ENCODE measurements around the gene HDGF.

Gene HDGF

DNA sequence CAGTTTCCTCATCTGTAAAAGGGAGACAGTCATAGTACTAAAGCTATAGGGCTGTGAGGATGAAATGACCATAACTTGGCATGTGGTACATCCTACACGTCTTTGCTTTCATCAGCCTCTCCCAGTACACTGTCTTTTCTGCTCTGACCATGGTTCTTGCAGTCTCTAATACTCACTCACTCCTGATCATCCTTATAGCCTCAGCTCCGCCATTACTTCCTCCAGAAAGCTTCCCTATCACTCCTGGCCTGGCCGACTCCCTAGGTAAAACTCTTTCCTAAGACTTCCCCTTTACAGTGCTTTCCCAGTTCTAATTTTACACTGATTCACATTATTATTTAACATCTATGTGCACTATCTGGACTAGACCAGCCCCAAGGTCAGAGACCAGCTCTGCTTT lies 5.6 kb downstream of the HDGF start:
- DNase-seq, result no peak

DNA sequence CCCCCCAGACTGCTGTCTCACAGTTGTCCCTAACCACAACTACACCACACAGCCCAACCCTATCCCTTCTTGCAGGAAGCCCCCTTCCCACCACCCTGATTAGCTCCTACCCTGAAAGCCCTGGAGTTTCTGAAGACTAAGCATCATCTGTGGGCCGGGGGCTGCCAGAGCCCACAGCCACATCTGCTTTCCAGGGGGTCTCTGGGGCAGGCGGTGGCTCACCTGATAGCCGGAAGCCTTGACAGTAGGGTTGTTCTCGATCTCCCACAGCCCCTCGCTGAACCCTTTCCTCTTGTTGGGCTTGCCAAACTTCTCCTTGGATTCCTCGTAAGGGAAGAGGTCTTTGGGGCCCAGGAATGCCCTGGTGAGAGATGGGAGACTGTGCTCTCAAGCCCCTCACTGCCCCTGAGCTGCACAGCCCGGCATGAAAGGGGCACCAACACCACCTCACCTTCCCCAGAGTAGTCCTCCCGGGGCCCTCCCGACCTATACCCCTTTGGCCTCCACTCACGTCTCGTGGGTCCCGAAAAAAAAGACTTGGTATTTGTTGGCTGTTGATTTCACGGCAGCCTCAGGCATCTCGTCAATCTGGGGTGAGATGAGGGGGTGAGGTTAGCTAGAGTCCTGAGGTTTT lies 6.6 kb downstream of the HDGF start:
- no peak for DNase-seq

DNA sequence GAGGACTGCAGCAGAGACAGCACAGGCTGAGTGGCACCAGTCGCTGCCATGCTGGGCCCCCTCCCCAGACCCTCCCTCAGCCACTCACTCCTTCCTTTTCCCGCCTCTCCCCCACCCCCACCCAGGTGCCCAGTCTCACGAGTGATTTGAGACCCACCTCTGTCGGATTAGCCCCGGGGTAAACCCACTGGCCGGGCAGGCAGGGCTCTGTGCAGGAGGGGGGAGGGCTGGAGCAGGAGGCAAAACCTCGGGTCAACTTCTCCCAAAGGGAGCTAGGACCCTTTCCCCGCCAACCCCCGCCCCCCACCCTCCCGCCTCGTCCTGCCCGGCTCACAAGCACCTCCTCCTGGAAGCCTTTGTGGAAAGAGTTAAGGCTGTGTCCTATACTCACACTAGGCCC lies 7.1 kb downstream of the HDGF start:
- DNase-seq, result no peak

DNA sequence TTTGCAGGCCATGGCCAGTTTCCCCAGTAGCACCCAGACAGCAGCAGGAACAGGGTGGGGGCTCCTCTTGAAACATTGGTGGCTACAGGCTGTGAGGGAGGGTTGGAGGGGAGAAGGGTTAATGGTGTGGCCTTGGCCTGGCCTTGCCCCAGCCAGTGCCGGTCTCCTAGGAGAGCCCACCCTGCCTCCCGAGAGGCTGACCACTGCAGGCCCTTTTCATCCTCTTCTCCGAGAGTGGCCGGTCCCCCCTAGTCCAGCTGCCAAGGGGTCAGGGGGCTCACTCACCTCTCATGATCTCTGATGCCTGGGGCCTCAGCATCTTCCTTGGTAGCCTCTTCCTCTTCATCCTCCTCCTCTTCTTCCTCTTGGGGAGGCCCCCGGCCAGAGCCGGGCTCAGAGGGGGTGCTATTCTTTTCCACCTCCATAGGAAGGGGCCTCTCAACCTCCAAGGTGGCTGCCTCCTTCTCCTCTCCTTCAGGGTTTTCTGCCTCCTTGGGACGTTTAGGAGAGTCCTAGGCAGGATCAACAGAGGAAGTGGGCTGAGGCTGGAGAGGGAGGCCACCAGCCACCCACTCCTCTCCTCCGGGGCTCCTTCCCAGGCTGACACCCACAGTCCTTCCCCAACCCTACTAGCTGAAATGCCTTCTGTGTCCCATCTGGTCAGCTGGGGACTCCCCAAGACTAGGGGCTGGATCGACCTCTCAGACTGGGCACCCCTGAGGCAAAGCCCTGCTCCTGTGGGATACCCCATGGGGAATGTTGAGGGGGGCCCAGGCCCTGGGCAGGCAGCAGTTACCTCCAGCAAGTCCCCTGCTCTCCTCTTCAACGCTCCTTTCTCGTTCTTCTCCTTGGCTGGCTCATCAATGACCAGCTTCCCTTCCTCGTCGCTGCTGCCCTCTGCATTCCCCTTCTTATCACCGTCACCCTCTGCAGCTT lies 7.8 kb downstream of the HDGF start:
- DNase-seq, result no peak

DNA sequence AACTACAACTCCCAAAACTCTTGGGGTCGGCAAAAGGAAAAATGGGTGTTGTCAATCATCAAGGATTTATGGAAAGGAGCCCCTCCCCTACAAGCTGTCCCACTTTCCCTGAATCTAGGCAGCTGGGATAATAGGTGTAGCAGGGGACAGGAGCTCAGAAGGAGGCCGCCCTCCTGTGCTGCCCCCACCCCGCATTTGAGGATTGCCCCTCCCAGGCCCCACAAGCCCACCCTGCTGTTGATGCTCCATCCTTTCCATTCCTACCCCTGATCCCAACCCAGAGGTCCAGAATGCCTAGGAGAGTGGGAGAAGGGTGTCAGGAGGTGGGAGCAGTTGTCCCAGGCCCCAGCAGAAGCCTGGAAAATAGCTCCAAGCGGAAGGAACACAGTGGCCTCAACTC lies 8.7 kb downstream of the HDGF start:
- DNase-seq, result no peak

DNA sequence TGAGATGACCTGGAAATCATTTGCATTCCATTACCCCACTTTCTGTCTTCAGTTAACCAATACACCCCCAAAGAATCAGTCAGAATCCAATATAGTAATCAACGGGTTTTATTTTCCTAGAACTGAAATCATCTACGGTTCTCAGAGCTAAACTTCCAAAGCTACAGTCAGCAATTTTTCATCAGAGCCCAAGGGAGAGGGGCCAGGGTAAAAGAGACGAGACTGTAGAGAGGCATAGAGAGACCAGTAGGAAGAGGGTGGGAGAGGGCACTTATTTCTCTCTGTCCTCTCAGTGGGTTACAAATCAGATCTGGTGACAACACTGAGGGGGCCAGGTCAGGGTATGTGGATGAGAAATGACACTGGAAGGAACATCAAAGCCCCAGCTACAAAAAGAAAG lies 9.5 kb downstream of the HDGF start:
- no peak for DNase-seq

DNA sequence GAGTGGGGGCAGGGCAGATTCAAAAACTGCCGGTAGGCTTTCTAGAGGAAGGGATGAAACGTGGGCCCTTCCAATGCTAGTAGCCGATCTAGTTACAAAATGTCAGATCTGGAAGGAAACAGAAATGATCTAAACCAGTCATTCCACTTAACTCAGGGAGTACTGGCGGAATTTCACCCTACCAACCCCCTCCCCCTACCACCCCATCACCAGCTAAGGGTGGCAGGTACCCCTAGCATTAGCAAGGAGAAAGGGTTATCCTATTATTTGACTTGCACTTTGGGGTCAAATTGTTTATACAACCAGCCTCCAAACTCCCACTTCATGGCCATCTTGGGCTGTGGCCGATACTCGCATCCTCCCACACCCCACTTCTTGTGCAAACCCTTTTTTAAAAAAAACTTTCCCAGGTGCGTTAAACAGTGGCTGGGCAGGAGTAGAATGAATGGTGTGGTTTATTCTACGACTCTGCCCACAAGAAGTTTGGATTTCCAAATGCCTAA lies 9.9 kb downstream of the HDGF start:
- DNase-seq, result no peak

DNA sequence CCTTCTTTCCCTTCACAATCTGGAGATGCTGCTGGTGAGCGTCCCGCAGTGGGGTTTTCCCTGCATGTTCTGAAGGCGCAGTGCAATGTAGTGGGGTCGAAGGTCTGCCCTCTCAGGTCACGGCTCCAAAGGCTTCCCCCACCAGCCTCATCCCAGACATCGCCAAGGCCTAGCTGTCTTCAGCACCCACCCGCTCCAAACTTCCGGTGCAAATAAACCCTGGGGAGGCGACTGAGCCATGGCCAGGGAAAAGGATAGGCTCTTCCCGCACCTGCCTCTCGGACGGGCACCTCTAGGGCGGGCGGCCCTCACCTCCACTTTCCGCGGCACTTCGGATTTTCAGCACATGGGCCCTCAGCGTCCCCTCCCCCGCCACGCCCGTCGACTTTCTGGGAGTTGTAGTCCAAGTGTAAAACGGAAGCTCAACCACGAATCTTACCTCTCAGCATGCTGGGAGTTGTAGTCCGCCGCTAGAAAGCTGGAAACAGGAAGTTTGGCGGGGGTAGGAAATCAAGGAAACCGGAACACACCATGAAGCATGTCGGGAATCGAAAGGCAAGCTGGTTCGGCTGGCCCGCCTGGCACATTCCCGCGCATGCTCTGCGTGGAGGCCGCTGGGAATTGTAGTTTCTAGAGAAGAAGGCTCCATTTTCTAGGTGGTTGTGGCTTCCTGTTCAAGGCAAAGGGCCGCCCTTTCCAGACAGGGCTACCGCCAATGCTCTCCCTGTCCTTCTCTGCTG lies 10.6 kb downstream of the HDGF start, which contains the start of gene MRPL24:
TSS of gene MRPL24 (minus strand) at position 348 of the 740 bp plus-strand sequence. CDS start 2,384 bp downstream, outside the sequence.
- DNase-seq, result peak; percentile 100

DNA sequence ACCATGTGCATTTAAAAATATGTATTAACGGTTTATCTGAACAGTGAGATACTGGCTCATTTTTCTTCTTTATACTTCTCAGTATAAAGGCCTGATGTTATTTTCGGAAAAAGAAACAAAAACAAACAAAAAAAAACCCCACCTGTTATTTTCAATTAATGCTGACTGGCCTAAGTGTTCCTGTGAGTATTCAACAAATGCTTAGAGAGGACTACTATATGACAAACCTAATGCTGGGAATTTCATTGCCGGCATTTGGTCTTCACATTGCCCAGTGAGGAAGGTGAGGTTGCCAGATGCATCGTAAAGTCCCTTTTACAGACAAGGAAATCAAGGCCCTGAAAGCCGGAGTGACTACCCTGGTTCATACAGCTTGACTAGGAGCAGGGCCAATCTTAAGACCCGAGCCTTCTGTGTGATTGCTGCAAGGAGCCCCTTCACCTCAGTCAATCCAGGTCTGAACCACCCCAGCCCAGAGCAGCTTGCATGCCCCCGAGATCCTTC lies 11.2 kb downstream of the HDGF start:
- DNase-seq, result no peak

DNA sequence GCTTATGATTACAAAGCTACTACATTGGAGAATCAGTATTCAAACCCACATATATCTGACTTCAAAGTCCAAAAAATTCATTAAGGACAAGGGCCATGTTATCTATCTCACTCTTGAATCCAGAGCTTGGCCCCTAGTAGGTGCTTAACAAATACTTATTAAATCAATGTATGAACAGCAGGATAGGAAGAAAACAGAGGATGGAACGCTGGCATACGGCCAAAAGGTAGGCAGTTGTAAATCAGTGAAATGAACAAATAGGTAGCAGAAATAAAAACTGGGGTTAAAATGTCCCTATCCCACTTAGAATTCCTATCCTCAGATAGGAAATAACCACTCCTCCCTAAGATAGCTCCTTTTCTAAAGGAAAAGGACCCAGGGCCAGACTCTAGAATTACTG lies 12.6 kb downstream of the HDGF start:
- no peak for DNase-seq

DNA sequence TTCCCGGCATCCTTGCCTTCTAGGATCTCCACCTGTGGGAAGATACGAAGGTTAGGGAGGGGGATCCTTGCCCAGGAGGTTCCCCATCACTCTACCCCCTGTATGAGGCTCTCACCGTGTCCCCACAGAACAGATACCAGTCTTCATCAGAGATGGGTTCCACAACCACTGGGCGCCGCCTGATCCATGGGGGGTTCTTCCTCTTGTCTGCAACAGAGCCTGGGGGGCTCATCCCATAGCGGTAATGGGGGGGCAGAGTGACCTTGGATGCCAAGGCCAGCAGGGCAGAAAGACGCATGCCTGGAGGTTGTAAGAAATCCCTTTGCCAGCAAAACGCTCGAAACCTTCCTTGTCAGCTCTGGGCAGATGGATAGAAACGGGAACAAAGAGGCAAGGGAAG lies 13.1 kb downstream of the HDGF start:
- DNase-seq, result no peak

DNA sequence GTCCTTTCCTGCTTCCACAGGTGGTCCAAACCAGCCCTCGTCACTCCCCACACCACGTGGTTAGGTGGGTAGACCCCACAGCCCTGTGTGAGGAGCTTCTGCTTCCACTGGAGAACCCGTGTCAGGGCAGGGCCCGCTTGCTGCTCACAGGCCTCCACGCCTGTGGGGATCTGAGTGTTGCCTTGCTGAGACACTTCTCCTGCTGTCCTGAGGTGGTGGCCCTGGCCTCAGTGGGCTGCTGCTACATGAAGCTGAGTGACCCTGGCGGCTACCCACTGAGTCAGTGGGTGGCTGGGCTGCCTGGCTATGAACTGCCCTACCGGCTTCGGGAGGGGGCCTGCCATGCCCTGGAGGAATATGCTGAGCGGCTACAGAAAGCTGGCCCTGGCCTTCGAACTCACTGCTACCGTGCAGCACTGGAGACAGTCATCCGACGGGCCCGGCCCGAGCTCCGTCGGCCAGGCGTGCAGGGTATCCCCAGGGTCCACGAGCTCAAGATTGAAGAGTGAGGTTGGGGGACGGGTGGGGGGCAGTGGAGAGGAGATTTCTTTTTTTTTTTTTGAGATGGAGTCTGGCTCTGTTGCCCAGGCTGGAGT lies 17.4 kb downstream of the HDGF start:
- DNase-seq, result no peak

DNA sequence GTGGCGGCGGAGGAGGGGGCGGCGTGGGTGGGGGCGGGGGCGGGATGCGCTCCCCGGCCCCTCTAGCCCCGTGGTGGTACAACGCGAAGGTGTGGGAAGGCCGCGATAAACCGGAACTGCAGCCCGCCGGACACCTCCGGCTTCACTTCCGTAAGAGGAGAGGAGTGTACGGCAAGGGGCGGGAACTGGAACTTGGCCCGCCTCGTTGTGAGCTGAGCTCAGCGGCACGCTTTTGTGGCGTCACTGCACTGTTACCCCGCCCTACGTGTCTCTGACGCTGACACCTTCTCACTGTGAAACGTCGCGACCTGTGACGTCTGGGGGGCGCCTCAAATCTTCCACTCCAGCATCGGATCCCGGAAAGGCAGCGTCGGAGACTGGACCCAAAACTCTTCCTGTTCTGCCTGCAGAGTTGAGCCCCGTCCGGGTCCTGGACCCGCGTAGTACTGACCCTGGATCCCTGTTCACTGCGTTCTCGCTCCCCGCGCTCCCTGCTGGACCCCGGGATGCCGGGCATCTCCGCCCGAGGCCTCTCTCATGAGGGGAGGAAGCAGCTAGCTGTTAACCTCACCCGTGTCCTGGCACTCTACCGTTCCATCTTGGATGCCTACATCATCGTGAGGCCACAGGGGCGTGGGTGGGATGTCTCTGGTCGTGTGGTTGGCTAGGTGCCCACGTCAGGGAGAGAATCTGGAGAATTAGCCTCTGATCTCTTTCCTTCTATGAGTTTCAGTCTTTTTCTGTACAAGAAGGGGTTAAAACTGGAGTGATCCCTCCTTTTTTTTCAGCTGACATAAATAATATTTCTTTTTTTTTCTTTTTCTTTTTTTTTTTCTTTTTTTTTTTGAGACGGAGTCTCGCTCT lies 22.6 kb downstream of the HDGF start, which contains the start of gene ISG20L2:
TSS of gene ISG20L2 (minus strand) at position 168 of the 864 bp plus-strand sequence. CDS start 1,114 bp downstream, outside the sequence.
- peak; percentile 99 for DNase-seq

DNA sequence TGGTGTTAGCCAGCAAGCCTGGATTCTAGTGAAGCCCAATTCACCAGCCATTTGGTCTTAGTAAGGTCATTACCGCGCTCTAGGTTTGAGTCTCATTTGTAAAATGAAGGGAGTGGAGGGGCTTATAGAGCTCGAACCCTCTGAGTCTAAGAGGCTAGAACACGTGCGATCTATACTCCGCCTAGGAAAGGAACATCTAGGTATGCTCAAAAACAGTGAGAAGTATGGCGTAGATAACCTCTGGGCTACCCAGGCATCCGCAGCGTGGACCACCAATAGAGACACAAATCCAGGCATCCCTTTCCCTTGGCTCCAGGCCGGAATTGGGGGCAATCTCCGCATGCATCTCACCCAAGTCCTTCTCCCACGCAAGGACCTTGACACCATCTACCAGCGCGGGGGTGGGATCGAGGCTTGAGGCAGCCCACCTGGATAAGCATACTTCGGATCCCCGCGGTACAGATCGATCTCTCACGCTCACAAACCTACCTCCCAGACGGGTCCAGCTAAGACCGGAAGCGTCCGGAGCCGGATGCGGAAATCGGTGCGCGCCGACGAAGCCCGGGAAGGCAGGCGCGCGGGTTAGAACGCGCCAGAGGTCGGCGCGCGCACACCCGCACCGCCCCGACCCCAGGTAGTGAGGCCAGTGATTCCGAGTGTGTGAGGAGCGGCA lies 23.4 kb downstream of the HDGF start, which contains the start of gene METTL25B:
TSS of gene METTL25B (plus strand) at position 544 of the 673 bp plus-strand sequence. CDS start 636 bp downstream, outside the sequence.
- peak; percentile 80 for DNase-seq

DNA sequence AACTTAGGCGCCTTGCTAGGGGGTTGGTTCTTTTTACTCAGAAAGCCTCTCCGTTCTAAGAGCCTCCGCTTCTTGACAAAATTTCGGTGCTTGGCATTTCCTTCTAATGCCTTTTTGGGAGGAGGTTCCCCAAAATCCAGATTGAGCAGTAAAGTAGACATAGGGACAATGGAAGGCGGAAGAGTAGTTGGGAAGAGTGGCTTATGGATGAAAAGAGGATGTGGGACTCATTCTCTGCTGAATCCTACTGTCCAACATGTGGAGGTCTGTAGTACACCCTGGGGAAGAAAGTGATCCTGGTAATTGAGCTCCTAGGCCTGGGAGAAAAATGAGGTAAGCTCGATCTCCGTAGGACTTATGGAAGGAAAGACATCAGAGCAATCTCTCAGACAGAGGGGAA lies 24.0 kb downstream of the HDGF start:
- no peak for DNase-seq

DNA sequence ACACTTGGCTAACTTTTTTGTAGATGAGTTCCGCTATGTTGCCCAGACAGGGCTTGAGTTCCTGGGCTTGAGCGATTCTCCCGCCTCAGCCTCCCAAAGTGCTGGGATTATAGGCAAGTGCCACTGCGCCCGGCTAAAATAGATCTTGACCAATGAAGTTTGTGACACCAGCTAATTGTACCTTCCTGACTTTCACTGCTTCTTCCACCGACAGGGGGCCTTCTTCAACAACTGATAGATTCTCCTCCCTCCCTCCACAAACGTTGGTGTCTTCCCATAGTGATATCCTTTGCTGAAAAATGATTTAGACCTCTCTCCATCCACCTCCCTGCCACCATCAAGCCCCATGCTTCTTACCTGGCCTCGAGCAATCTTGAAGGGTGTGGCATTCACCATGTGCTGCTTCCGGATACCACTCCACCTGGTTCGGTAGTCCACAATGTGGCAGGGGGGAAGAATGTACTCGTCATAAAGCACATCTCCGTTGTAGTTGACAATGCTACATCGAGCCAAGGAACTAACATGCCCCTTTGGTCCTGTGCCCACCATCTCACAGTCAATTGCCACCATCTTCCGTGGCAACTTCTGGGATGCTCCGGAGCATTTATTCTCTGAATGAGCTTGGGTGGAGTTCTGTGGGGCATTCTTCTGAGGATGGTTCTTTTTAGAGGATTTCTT lies 24.8 kb downstream of the HDGF start:
- DNase-seq, result peak; percentile 38

DNA sequence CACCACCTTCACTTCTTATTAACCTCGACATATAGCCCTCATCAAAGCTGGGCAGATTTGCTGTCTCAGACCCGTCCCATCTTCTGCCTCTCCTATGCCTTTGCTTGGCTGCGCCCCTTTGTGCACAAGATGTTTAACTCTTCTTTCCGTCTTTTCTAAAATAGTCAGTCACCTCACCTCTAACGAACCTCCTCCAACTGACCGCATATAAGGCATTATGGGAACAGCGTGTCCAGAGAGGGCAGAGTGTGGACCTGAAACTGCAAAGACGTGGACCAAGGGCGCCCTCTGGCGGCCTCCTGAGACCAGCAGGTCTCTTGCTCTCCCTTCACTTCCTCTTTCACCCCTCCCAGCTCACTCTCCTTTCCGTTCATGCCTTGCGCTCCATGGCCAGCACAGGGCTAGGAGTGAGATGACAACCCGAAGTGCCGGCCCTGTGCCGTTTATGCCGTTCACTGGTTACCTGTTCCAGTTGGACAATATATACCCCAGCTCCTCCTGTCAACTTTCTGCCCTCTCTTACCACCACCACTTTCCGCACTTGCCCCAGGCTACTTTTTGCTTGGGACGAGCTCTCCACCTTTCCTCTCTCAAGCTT lies 25.7 kb downstream of the HDGF start:
- peak; percentile 86 for DNase-seq

DNA sequence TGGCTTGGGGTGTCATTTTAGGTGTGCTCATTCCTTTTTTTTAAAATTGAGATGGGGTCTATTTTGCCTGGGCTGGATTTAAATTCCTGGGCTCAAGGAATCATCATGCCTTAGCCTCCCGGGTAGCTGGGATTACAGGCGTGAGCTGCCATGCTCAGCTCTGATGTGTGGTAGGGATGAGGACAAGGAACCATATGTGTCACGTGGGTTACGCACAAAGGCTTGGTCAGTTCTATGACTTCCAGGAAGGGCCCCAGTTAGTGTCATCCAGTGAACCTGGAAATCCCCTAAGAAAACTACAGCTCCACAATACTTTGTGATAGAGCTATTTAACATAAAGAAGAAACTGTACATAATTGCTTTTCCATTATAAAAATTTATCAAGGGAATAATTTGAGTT lies 29.9 kb downstream of the HDGF start:
- DNase-seq, result no peak

DNA sequence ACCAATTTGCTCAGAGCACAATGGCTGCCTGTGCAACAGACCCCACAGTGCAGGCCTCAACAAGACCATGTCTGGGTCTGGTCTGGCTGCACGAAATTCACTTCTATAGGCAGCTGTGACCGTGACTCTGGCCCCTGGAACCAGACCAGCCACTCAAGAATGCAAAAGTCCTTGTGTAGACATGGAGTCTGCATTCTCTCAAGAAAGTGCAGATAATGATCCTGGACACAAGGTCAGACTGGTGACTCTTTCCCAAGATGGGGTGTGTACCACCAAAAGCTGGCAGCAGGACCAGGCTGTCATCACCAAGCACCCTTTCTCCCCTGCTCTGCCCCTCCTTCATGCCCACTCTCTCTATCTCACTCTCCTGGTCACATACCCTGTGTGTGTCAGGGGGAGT lies 30.3 kb downstream of the HDGF start:
- DNase-seq, result no peak

DNA sequence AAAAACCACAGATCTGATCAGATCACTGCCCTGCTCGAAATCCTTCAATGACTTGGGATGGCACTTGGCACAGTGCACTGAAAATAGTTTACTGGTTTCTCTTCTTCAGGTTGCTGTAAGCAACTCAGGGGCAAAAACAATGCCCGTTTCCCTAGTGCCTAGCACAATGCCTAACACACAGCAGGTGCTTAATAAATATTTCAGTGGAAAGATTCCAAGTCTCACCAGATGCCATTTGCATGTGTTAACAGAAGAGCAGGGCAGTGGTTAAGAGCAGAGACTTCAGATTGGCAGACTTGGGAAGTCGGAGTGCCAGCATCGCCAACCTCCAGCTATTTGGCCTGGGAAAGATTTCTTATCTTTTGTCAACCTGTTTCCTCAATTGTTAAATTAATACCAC lies 34.1 kb downstream of the HDGF start:
- DNase-seq, result no peak
